ENCODE data around the gene COL6A1.

DNA sequence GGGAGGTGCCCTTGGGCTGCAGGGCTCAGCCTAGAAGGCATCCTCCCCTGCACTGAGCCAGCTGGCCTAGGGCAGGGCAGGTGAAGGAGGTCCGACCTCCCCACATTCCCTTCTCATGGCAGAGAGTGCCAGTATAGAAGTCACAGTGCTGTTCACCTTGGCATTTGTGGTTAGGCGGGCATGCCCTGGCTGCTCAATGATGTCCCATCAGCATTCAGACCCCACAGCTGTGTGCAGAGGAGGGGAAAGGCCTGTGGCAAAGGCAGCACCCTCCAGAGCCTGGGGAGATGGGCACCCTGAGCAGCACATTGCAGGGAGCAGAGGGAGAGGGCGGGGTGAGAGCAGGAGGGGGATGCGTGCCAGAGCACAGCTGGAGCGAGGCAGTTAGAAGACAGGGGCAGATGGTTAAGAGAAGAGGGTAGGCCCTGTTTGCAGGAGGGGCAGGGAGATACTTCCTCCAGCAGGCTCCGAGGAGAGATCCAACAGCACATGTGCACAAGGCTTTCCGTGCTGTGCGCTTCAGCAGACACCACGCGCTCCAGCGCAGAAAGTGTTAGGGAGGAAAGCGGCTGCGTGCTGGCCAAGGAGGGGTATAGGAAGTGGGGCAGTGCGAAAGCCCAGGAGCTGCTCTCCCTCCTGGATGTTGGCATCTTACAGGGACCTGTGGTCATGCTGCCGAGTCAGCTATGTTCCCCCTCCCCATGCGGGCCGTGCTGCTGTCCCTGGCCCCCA is 43.7 kb upstream of the COL6A1 start:
- TF ChIP-seq, protein P1, sequence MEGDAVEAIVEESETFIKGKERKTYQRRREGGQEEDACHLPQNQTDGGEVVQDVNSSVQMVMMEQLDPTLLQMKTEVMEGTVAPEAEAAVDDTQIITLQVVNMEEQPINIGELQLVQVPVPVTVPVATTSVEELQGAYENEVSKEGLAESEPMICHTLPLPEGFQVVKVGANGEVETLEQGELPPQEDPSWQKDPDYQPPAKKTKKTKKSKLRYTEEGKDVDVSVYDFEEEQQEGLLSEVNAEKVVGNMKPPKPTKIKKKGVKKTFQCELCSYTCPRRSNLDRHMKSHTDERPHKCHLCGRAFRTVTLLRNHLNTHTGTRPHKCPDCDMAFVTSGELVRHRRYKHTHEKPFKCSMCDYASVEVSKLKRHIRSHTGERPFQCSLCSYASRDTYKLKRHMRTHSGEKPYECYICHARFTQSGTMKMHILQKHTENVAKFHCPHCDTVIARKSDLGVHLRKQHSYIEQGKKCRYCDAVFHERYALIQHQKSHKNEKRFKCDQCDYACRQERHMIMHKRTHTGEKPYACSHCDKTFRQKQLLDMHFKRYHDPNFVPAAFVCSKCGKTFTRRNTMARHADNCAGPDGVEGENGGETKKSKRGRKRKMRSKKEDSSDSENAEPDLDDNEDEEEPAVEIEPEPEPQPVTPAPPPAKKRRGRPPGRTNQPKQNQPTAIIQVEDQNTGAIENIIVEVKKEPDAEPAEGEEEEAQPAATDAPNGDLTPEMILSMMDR (conservative IDR thresholded peaks at IDR 0.05; ENCODE audit: low read depth, low read length), result no peak
- no peak for TF ChIP-seq EZH2 (IDR thresholded peaks at IDR 0.05; ENCODE audit: borderline replicate concordance, low read depth, low read length, poor library complexity, severe bottlenecking)
